Tibial nerve (tissue), 4 donors: ENCODE results near the gene GMDS. TPM values are rescaled to one million over a fixed set of nuclear protein-coding genes. Genes with fewer than 3 reads are reported as not detected.

Experiments
- DNase-seq, 2 donors: peaks; one replicate each; pipeline ENCODE4 v3.0.0-alpha.2; 2019; ENCODE audit warnings: low spot score in 2 of 2
- H3K27ac ChIP-seq, 4 donors: fragments of 200-600 bp; sonication (generic) in 3 of 4; one replicate each; pipeline ENCODE4 v1.5.1; 2017 to 2019; ENCODE audit warnings: mild to moderate bottlenecking in 1 of 4
- H3K27me3 ChIP-seq, 2 donors: fragments of 200-600 bp; sonication (generic) in 1 of 2; one replicate each; pipeline versions ENCODE4 v1.5.1 to v1.6.0; 2017 to 2019
- H3K36me3 ChIP-seq, 3 donors: fragments of 200-600 bp; sonication (generic); one replicate each; pipeline ENCODE4 v1.5.1; 2018 to 2019
- H3K4me1 ChIP-seq, 4 donors: fragments of 200-600 bp; sonication (generic) in 3 of 4; one replicate each; pipeline ENCODE4 v1.5.1; 2017 to 2019
- H3K4me3 ChIP-seq, 4 donors: fragments of 200-600 bp; sonication (generic) in 3 of 4; one replicate each; pipeline ENCODE4 v1.5.1; 2017 to 2019; ENCODE audit warnings: mild to moderate bottlenecking in 1 of 4, moderate library complexity in 1 of 4
- H3K9me3 ChIP-seq, 4 donors: fragments of 200-600 bp; sonication (generic) in 3 of 4; one replicate each; pipeline ENCODE4 v1.5.1; 2017 to 2019
- CTCF ChIP-seq, 5 experiments: fragments of 200-600 bp in 3 of 5; fragments of 450-650 bp in 2 of 5; sonication (generic) in 3 of 5; IDR thresholded peaks; one replicate each; pipeline ENCODE4 v1.5.1; 2016 to 2019; ENCODE audit warnings: antibody characterized with exemption in 5 of 5, mild to moderate bottlenecking in 3 of 5, moderate library complexity in 2 of 5
- EP300 ChIP-seq, 2 donors: sonication (generic); formaldehyde crosslinking; IDR thresholded peaks; one replicate each; pipeline ENCODE4 v1.6.1; 2017; ENCODE audit warnings: antibody characterized with exemption in 2 of 2, mild to moderate bottlenecking in 1 of 2
- POLR2A ChIP-seq, 2 donors: fragments of 450-650 bp; IDR thresholded peaks; one replicate each; pipeline ENCODE4 v1.6.1; 2017; ENCODE audit warnings: antibody characterized with exemption in 2 of 2, mild to moderate bottlenecking in 2 of 2, moderate library complexity in 2 of 2
- WGBS, 2 donors: methylation state at CpG; one replicate each; pipeline ENCODE4 v1.1.5; 2018; 5-methylcytosine and 5-hydroxymethylcytosine counted together
- total RNA-seq, 4 donors: library from RNA; depleted of rRNA; stranded (reverse); fragments of >200 nt; gene quantifications; one replicate each; pipeline ENCODE4 v1.1.0, GENCODE V29; 2016

The GMDS gene
- total RNA-seq, 4 donors from 2014 or later, result 14.9 to 46.5 (median 32.8) TPM

GRCh38 chr6:2102316-2102883, 143.0 kb downstream of the GMDS start:
- TF ChIP-seq POLR2A (IDR thresholded peaks at IDR 0.05) (no peak), EP300 (IDR thresholded peaks at IDR 0.05) (peak in 1 of 2 donors; percentile 47), CTCF (IDR thresholded peaks at IDR 0.05) (no peak)
- Histone ChIP-seq H3K4me3 (no peak overlapping the region), H3K4me1 (peaks cover 0 to 11% (median 0%) of the 10 kb centered on the region in 4 donors), H3K27ac (peak overlapping the region in 1 of 4 donors; percentile 41), H3K27me3 (no peaks in the 10 kb centered on the region), H3K36me3 (no peaks in the 10 kb centered on the region), H3K9me3 (no peaks in the 10 kb centered on the region)
- DNase-seq, result no peak
- 57 to 62% methylated on average over 5 of the region's 5 CpGs for WGBS, 2 donors

- TF ChIP-seq CTCF (IDR thresholded peaks at IDR 0.05), result no peak
- no peak for TF ChIP-seq POLR2A (IDR thresholded peaks at IDR 0.05)
- TF ChIP-seq EP300 (IDR thresholded peaks at IDR 0.05), result peak in 1 of 2 donors; percentile 25
Measured at GRCh38 chr6:2101213-2101612, 144.2 kb downstream of the GMDS start.

GRCh38 chr6:2099870-2100269, 145.5 kb downstream of the GMDS start:
- no peak overlapping the region for H3K27ac ChIP-seq
- H3K36me3 ChIP-seq, result no peaks in the 10 kb centered on the region
- no peak overlapping the region for H3K4me3 ChIP-seq
- no peaks in the 10 kb centered on the region for H3K9me3 ChIP-seq
- no peaks in the 10 kb centered on the region for H3K27me3 ChIP-seq
- peaks cover 0 to 11% (median 0%) of the 10 kb centered on the region in 4 donors for H3K4me1 ChIP-seq
- TF ChIP-seq EP300 (IDR thresholded peaks at IDR 0.05) (no peak), CTCF (IDR thresholded peaks at IDR 0.05) (no peak), POLR2A (IDR thresholded peaks at IDR 0.05) (no peak)
- no peak for DNase-seq

More at GRCh38 chr6:2101213-2101612, 144.2 kb downstream of the GMDS start:
- no peaks in the 10 kb centered on the region for H3K36me3 ChIP-seq
- H3K27me3 ChIP-seq, result no peaks in the 10 kb centered on the region
- no peak for DNase-seq
- 77 to 90% methylated on average over 1 of the region's 1 CpG for WGBS, 2 donors
- H3K4me3 ChIP-seq, result no peak overlapping the region
- H3K4me1 ChIP-seq, result peaks cover 0 to 11% (median 0%) of the 10 kb centered on the region in 4 donors
- peak overlapping the region in 1 of 4 donors; percentile 30 for H3K27ac ChIP-seq
- no peaks in the 10 kb centered on the region for H3K9me3 ChIP-seq

GRCh38 chr6:2097464-2097863, 147.9 kb downstream of the GMDS start:
- Histone ChIP-seq H3K27ac (no peak overlapping the region), H3K4me3 (no peak overlapping the region), H3K36me3 (no peaks in the 10 kb centered on the region), H3K27me3 (no peaks in the 10 kb centered on the region), H3K9me3 (no peaks in the 10 kb centered on the region), H3K4me1 (no peaks in the 10 kb centered on the region)
- TF ChIP-seq POLR2A (IDR thresholded peaks at IDR 0.05) (no peak), CTCF (IDR thresholded peaks at IDR 0.05) (no peak), EP300 (IDR thresholded peaks at IDR 0.05) (no peak)
- DNase-seq, result no peak
- WGBS, 2 donors, result 91 to 93% methylated on average over 3 of the region's 3 CpGs

GRCh38 chr6:2094642-2095041, 150.8 kb downstream of the GMDS start:
- H3K4me3 ChIP-seq, result no peak overlapping the region
- H3K4me1 ChIP-seq, result no peaks in the 10 kb centered on the region
- H3K9me3 ChIP-seq, result no peaks in the 10 kb centered on the region
- no peaks in the 10 kb centered on the region for H3K27me3 ChIP-seq
- H3K27ac ChIP-seq, result no peak overlapping the region
- H3K36me3 ChIP-seq, result no peaks in the 10 kb centered on the region
- 92 to 97% methylated on average over 2 of the region's 2 CpGs for WGBS, 2 donors
- no peak for DNase-seq
- TF ChIP-seq EP300 (IDR thresholded peaks at IDR 0.05), result no peak
